Epithelial cell of proximal tubule (primary cell): ENCODE data around the gene CPEB3. TPM values are rescaled to one million over a fixed set of nuclear protein-coding genes. Genes with fewer than 3 reads are reported as not detected.
"Not testable (repeated sequence)": the region's sequence is repeated elsewhere in the genome, so short reads cannot be mapped to it uniquely, and the experiment has no call there.

Experiments
- DNase-seq: peaks from one replicate; pipeline ENCODE4 v3.0.0-alpha.2; 2011; ENCODE audit warnings: low read depth
- H3K4me3 ChIP-seq: 2 replicates; pipeline ENCODE4 v1.5.1; 2011; ENCODE audit warnings: low read depth, mild to moderate bottlenecking, low read length
- CTCF ChIP-seq: conservative IDR thresholded peaks from 2 replicates; pipeline ENCODE4 v1.5.1; 2012; ENCODE audit warnings: low read depth, mild to moderate bottlenecking, low read length
- total RNA-seq: library from RNA; depleted of rRNA; stranded (reverse); fragments of >200 nt; gene quantifications from 2 replicates; pipeline ENCODE4 v1.2.3, GENCODE V29; 2015

CPEB3 gene
- total RNA-seq, 1 donor from 2014 or later, result 0.52 TPM

- H3K4me3 ChIP-seq, result no peak overlapping the region
- DNase-seq, result no peak
- no peak for TF ChIP-seq CTCF
These were observed 171.5 kb downstream of the CPEB3 start for GRCh38 chr10:92119340-92119739.

DNA sequence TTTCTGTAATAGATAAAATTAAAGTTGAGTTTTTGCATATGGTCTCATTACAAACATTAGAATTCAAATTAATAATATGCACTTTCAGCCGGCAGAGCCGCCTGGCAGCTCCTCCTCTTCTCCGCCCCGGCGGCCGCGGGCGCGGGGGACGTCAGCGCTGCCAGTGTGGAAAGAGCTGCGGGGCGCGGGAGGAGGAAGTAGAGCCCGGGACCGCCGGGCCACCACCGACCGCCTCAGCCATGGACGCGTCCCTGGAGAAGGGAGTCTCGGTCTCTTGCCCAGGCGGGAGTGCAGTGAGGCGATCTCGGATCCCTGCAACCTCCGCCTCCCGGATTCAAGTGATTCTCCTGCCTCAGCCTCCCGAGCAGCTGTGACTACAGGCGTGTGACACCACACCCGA, 176.0 kb downstream of the CPEB3 start:
- peak overlapping the region; percentile 8 for H3K4me3 ChIP-seq
- DNase-seq, result not testable (repeated sequence)

- no peak for TF ChIP-seq CTCF
- DNase-seq, result no peak
These were observed 176.8 kb downstream of the CPEB3 start for GRCh38 chr10:92113911-92114600.

DNA sequence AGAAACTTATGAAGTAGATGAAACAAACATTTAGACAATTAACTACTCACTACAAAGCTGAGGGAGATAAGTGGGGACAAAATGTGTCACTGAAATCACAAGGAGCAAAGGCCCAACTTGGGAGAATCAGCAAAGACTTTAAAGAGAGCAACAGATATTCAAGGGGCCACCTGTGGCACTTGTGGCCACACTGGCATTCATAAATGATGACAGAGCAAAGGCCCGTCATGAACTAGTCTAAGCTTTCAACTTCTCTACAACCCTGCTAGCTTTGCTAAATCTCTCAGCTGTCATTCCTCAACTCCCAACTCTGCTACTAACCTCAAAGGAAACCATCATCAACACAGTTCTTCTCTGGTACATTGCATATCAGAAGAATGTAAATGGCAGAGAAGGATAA, 178.4 kb downstream of the CPEB3 start:
- DNase-seq, result no peak
- TF ChIP-seq CTCF, result no peak
- no peak overlapping the region for H3K4me3 ChIP-seq

More at GRCh38 chr10:92113911-92114600, 176.8 kb downstream of the CPEB3 start:
- no peak overlapping the region for H3K4me3 ChIP-seq

- TF ChIP-seq CTCF, result no peak
- H3K4me3 ChIP-seq, result no peak overlapping the region
- DNase-seq, result no peak
These were observed 179.4 kb downstream of the CPEB3 start for GRCh38 chr10:92111336-92111939.

DNA sequence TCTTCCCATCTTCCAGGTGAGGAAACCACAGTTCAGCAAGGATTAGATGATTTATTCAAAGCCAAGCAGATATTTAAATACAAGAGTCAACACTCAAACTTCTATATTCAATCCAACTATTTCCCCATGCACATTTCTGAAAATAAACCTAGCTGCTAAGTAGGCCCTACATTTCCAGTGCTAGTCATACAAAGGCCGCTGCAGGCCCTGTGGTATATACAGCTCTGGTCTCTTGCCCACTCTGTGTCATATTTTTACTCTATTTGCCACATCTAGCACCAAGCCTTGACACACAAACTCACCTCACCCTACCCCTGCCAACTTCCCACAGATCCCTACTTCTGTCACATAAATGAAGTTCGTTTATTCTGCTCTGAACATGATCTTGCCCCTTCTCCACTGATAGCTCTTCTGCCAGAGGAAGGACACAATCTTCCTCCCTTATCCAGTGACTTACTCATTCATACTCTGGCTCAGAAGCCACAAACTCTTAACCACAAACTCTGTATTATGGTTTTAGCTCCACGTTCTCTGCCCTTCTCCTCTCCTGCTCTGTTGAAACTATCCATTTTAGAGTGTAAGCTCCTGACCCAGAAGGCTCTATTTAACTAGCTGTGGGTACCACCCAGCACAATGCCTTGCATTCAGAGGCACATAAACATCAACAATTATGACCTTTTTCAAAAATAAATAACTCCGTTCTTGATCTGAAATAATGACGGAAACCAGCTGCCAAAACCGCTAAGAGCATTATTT, 180.7 kb downstream of the CPEB3 start:
- TF ChIP-seq CTCF, result no peak
- H3K4me3 ChIP-seq, result no peak overlapping the region
- no peak for DNase-seq

DNA sequence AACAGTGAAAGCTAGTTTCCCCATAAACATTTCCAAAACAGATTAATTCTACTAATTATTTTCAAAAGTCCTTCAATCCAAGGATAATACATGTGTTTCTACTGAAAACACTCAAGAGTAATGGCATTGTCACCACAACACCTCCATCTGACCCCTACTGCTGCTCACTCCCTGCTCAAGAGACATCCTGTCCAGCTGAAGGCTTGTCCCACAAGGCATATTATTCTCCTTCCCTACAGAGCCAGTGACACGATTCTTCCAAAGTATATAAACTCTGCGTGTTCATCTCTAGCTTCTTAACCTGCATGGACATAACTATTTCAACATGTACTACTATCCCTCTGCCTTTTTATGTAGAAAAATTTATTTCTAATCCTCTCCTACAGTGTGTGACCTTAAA, 182.1 kb downstream of the CPEB3 start:
- no peak for TF ChIP-seq CTCF

More for the DNA sequence above, 182.1 kb downstream of the CPEB3 start:
- DNase-seq, result no peak
- no peak overlapping the region for H3K4me3 ChIP-seq
